ENCODE results near the gene SLC22A5. TPM values are rescaled to one million over a fixed set of nuclear protein-coding genes. Genes with fewer than 3 reads are reported as not detected.
A peak's percentile ranks its signal among the peaks of the same experiment; 100 is the strongest.

SLC22A5 gene
- total and polyA plus RNA-seq, 9 of the 15 experiments (the other 6 are each of a cell fraction or from before 2014, with no cell fraction given) = 3.0 to 16.6 (median 8.3) TPM

DNA sequence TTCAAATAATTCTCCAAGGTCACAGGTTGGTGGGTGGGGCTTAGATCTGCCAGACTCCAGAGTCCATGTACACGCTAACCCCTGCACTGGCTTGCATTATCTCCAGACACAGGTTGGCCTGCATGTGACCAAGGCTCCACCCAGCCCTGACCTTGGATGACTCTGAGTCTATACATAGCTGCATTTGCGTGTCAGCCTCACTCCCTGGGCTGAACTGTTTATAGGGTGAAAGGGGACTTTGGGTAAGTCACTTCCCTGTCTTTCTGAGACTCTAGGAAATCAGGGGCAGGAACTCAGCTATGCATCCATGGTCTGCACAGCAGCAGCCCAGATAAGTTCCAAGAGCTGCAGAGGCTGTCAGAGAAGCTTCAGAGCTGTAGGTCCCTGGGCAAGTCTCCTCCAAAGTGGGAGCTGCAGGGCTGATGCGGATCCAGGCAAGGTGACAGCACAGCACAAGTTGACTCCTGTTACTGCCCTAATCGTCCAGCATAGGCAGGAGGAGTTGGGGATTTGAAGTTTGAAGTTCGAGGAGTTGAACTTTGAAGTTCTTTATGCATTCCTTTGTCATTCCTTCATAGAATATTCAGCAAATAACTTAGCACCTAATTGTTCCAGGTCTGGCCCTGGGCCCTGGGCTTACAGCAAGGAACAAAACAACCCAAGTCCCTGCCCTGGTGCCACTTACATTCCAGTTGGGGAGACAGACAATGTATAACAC lies 53.4 kb downstream of the SLC22A5 start (continued):
- TF ChIP-seq HBP1 (CRISPR knock-in tag; IDR thresholded peaks at IDR 0.05) (no peak), ZKSCAN8 (CRISPR knock-in tag; IDR thresholded peaks at IDR 0.05) (no peak), ZNF75A (CRISPR knock-in tag; IDR thresholded peaks at IDR 0.05) (no peak), NBN (IDR thresholded peaks at IDR 0.05; ENCODE audit: low read depth) (peak; percentile 90), KDM4B (IDR thresholded peaks at IDR 0.05; ENCODE audit: borderline replicate concordance in 2 of 2, low read depth in 1 of 2) (no peak), BCLAF1 (IDR thresholded peaks at IDR 0.05; ENCODE audit: borderline replicate concordance in 1 of 2, control insufficient read depth in 1 of 2, low read depth in 2 of 2, low read length in 1 of 2) (no peak), KAT8 (IDR thresholded peaks at IDR 0.05; ENCODE audit: low read depth) (no peak), ZNF696 (CRISPR knock-in tag; conservative IDR thresholded peaks at IDR 0.05) (no peak), E2F8 (IDR thresholded peaks at IDR 0.05; ENCODE audit: low read depth, partially characterized antibody) (no peak), ZNF408 (CRISPR knock-in tag; IDR thresholded peaks at IDR 0.05; ENCODE audit: low read depth) (no peak), TOE1 (IDR thresholded peaks at IDR 0.05; ENCODE audit: borderline replicate concordance) (peak; percentile 87), TOE1 (CRISPR knock-in tag; IDR thresholded peaks at IDR 0.05; ENCODE audit: borderline replicate concordance, low read depth) (no peak), BRF2 (IDR thresholded peaks at IDR 0.05; ENCODE audit: borderline replicate concordance, insufficient read depth, insufficient read length) (no peak), ZBTB34 (CRISPR knock-in tag; IDR thresholded peaks at IDR 0.05) (no peak), ZNF668 (CRISPR knock-in tag; IDR thresholded peaks at IDR 0.05) (no peak), TAL1 (IDR thresholded peaks at IDR 0.05) (peak; percentile 93)
